NCI-H2081 (cell line): ENCODE results near the gene MRPL11.
"Not testable (repeated sequence)": the region's sequence is repeated elsewhere in the genome, so short reads cannot be mapped to it uniquely, and the experiment has no call there.

Experiments
- DNase-seq, 2 experiments: peaks; one replicate each; lab custom pipeline; 2025; lab: John Stamatoyannopoulos, UW

MRPL11 gene

DNA sequence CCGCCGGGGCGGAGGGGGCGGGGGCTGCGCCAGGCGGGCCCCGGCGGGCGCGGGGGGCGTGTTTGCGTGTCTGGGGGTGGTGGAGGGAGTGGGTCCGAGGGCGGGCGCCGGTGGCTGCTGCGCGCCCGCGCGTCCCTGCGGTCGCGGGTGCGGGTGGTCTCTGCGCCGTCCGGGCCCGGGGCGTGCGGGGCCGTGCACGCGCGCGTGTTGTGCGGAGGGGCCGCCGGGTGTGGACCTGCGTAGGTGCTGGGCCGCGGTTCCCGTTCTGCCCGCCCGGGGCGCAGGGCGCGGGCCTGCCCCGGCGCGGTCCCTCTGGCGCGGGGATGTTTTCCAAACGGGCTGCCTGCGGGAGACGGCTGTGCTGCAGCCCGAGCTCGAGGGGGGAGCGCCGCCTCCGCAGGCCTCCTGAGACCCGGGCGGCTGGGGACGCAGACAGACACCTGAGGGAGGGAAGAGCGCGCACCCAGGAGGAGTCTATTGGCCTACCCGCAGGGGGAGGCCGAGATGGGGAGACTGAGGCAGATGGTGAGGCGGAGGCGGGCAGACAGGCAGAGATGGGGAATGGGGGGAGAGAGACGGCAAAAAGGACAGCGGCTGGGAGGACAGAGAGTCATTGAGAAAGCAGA, 28.5 kb upstream of the MRPL11 start:
- DNase-seq: no peak

- peak; percentile 76 to 88 for DNase-seq
Measured at GRCh38 chr11:66466225-66467033, 27.8 kb upstream of the MRPL11 start, which contains the start of gene PELI3. PELI3 (plus strand) TSS chr11:66466905; CDS start chr11:66468129, 1,224 bp downstream.

DNA sequence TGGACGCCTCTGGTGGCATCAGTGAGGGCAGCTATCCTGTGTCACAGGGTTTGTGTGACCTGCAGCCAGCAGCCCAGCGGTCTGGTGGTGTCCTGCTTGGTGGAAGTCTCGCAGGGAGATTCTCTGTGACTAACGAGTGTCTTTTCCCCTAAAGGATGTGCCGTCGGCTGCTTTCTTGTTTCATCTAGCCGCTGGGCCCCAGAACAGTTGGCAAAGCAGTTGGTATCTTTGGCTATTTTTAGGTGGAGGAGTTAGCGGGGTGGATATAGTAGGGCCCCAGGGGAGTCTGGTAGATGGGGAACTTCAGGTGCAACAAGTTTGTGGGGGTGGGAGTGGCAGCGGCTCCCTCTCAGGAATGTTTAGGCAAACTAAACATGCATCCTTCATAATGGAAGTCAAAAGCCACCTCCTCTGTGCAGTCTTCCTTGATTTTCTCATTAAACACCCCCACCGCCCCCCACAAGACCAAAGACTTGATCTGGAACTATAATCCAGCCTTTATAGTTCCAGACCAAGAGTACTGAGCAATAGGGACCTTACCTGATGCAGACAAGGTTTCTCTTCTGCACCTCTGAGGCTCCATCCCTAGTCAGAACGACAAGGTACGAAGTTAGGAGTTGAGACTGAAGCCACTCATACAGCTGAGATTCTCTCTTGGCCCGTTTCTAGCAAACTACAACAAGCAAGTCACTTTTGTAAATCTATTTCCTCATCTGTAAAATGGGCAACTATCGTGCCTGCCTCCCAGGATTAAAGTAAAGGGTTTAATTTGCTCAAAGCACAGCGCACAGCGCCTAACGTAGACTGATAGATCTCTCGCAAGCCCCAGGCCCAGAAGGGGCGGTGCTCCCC, 27.0 kb upstream of the MRPL11 start:
- DNase-seq: no peak

DNA sequence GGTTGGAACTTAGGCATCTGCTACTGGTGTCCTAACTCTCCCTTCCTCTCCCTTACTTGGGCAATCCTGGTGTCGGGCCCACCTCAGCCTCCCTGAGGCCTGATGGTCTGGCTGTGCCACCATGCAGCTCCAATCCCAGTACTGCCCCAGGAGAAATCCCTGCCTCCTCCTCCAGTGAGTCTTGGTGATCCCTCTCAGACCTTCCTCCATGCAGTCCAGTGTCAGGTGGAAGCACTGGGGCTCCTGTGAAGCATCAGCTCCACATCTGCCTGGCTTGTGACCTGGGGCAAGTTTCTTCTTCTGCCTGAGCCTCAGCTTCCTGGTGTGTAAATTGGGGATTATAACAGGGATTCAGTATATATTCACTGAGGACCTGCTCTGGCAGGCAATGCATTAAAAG, 26.3 kb upstream of the MRPL11 start:
- no peak for DNase-seq

DNA sequence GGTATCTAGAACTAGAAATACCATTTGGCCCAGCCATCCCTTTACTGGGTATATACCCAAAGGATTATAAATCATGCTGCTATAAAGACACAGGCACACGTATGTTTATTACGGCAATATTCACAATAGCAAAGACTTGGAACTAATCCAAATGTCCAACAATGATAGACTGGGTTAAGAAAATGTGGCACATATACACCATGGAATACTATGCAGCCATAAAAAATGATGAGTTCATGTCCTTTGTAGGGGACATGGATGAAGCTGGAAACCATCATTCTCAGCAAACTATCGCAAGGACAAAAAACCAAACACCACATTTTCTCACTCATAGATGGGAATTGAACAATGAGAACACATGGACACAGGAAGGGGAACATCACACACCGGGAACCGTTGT, 25.5 kb upstream of the MRPL11 start:
- DNase-seq: not testable (repeated sequence)

DNA sequence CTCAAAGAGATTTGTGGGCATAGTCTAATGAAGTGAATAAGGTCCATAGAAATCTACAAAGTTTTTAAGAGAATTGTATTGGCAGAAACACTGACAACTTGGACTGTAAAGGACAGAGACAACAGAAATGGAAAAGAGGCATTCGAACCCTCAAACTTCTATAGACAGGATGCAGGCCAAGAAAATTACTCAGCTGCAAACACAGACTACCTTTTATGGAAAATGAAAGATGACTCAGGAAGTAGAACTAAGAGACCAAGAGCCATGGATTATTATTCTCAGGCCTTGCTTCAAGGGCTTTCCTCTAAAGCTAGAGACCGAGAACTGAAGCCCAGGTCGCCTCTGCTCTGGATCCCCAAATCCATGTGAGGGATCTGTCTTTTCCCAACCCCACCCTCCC, 24.3 kb upstream of the MRPL11 start:
- DNase-seq: no peak

GRCh38 chr11:66462010-66462409, 23.4 kb upstream of the MRPL11 start:
- DNase-seq: no peak

DNA sequence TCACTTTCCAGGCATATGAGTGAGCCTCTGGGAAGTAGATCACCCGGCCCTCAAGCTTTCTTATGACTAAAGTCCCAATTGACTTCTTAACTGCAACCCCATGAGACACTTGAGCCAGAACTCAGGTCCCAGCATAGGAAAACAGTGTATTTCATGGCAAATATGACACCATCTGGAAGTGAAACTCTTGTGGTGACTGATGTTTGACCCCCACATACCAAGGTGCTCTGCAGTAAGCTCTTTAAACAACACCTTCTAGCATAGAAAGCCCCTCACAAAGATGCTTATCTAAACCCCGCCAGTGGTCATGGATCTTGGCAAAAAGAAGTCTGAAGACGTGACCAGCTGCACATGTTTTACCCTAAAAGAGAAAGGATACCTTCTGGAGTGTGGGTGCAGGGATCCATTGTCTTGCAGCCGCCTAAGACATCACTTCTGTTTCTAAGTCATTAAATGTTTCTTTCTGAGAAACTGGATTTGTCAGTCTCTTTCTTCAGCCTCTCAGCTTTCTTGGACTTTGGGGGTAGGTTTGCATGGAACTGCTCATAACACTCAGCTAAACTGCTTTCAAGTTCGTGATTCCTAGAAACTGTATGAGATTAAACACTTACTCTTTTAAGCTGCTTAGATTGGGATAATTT, 20.6 kb upstream of the MRPL11 start:
- DNase-seq: no peak

DNA sequence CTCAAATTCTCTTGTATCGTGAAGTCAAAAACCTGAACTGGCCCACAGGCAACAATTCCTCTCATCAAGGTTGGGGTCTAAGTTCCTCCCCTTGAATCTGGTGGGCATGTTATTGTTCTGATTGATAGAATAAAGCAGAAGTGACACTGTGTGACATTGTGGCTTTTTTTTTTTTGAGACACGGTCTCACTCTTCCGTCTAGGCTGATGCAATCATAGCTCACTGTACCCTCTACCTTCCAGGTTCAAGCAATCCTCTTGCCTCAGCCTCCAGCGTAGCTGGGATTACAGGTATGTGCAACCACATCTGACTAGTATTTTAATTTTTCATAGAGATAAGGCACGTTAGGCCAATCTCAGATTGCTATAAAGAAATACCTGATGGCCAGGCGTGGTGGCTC, 19.2 kb upstream of the MRPL11 start:
- no peak for DNase-seq

GRCh38 chr11:66454828-66455227, 16.2 kb upstream of the MRPL11 start:
- no peak for DNase-seq

DNA sequence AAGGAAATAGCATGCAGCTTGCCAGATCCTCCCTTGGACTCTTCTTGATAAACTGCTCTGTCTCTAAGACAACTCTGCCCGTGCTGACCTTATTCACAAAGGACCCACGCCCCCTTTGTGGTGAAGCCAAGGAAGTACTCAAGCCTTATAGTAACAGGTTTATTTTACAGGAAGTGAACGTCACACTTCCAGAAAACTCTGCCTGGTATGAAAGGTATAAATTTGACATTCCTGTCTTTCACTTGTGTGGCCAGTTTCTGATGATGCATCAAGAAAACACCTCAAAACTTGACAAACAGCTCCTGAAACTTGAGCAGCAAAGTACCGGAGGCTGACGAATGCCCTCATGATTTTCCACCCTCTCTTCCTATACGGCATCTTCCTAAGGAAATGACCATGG, 15.6 kb upstream of the MRPL11 start:
- DNase-seq: no peak

GRCh38 chr11:66451663-66452062, 13.0 kb upstream of the MRPL11 start:
- DNase-seq: no peak

DNA sequence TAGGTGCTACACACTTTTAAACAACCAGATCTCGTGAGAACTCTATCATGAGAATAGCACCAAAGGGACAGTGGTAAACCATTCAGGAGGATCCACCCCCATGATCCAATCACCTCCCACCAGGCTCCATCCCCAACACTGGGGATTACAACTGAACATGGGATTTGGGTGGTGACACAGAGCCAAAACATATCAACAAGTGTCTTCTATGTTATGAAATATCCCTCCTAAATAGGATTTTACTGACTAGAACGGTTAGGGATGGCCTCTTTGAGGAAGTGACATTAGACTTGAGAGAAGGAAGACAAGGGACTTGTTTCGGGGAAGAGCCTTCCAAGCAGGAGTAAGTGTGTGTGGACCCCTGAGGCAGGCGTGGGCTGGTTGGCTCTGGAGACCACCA, 11.9 kb upstream of the MRPL11 start:
- no peak for DNase-seq

GRCh38 chr11:66448523-66448922, 9.9 kb upstream of the MRPL11 start:
- no peak for DNase-seq

DNA sequence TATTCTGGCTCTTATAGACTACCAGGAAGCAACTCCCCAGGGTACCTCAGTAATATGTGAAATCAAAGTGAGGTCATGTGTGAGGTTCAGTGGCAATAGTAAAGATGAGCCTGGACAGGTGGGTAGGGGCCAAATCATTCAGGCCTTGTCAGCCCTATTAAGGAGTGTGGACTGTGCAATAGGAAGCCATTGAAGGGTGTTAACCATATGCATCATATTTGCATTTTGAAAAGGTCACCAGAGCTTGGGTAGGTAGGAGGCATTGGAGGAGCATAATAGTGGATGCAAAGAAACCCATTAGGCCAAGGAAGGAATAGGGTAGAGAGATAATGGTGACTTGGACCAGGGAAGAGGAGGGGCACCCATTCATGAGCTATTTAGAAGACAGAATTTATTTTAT, 8.4 kb upstream of the MRPL11 start:
- no peak for DNase-seq

DNA sequence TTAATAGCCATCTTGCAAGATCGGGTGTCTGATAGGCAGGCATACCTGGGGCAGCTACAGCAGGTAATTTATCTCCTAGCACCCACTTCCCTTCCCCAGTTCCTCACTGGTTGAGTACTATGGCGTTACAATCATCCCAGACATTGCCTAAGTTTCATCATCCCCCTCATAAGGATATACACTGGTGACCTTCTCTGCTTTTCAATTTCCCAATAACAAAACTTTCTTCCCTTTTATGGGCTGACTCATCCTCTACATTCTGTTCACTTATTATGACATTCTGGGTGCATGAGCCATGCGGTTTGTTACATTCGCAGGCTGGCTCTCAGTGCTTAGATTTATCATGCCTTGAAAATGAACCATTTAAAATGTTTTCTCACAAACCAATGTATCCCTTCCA, 5.0 kb upstream of the MRPL11 start:
- DNase-seq: no peak

DNA sequence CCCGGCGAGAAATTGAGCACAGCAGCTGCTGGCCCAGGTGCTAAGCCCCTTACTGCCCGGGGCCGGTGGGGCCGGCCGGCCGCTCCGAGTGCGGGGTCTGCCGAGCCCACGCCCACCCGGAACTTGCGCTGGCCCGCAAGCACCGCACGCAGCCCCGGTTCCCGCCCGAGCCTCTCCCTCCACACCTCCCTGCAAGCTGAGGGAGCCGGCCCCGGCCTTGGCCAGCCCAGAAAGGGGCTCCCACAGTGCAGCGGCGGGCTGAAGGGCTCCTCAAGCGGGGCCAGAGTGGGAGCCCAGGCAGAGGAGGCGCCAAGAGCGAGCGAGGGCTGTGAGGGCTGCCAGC, 2.3 kb upstream of the MRPL11 start:
- DNase-seq: not testable (repeated sequence)

DNA sequence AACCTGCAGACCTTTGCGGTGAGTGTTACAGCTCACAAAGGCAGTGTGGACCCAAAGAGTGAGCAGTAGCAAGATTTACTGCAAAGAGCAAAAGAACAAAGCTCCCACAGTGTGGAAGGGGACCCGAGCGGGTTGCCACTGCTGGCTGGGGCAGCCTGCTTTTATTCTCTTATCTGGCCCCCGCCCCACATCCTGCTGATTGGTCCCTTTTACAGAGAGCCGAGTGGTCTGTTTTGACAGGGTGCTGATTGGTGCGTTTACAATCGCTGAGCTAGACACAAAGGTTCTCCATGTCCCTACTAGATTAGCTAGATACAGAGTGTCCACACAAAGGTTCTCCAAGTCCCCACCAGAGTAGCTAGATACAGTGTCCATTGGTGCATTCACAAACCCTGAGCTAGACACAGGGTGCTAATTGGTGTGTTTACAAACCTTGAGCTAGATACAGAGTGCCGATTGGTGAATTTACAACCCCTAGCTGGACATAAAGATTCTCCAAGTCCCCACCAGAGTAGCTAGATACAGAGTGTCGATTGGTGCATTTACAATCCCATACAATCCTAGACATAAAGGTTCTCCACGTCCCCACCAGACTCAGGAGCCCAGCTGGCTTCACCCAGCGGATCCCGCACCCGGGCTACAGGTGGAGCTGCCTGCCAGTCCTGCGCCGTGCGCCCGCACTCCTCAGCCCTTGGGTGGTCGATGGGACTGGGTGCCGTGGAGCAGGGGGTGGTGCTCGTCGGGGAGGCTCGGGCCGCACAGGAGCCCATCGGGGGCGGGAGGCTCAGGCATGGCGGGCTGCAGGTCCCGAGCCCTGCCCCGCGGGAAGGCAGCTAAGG, 1.7 kb upstream of the MRPL11 start:
- not testable (repeated sequence) for DNase-seq

- DNase-seq: no peak
Measured at GRCh38 chr11:66437979-66438503, 607 bp downstream of the MRPL11 start.

- DNase-seq: no peak
Measured at GRCh38 chr11:66432597-66432996, 6.1 kb downstream of the MRPL11 start.

GRCh38 chr11:66431871-66432329, 6.7 kb downstream of the MRPL11 start:
- DNase-seq: not testable (repeated sequence)
